Epithelial cell of esophagus (primary cell): ENCODE measurements around the gene MAP3K9.

Experiments used
- DNase-seq: peaks from one replicate; pipeline ENCODE4 v3.0.0; 2010; ENCODE audit warnings: low read depth
- H3K4me3 ChIP-seq: 2 replicates; pipeline ENCODE4 v1.5.1; 2011; ENCODE audit warnings: mild to moderate bottlenecking, low read length, control low read depth
- TF ChIP-seq, protein P1 (sequence below): IDR thresholded peaks from 2 replicates; pipeline ENCODE4 v1.5.1; 2011; ENCODE audit warnings: low read depth, mild to moderate bottlenecking, low read length, control low read depth, inconsistent platforms; ENCODE audit not compliant: insufficient read depth; ENCODE audit errors: missing control alignments

MAP3K9 gene

GRCh38 chr14:70744641-70745040 lies 64.7 kb downstream of the MAP3K9 start:
- DNase-seq = no peak
- H3K4me3 ChIP-seq = no peak overlapping the region
- TF ChIP-seq, protein P1, sequence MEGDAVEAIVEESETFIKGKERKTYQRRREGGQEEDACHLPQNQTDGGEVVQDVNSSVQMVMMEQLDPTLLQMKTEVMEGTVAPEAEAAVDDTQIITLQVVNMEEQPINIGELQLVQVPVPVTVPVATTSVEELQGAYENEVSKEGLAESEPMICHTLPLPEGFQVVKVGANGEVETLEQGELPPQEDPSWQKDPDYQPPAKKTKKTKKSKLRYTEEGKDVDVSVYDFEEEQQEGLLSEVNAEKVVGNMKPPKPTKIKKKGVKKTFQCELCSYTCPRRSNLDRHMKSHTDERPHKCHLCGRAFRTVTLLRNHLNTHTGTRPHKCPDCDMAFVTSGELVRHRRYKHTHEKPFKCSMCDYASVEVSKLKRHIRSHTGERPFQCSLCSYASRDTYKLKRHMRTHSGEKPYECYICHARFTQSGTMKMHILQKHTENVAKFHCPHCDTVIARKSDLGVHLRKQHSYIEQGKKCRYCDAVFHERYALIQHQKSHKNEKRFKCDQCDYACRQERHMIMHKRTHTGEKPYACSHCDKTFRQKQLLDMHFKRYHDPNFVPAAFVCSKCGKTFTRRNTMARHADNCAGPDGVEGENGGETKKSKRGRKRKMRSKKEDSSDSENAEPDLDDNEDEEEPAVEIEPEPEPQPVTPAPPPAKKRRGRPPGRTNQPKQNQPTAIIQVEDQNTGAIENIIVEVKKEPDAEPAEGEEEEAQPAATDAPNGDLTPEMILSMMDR = no peak

DNA sequence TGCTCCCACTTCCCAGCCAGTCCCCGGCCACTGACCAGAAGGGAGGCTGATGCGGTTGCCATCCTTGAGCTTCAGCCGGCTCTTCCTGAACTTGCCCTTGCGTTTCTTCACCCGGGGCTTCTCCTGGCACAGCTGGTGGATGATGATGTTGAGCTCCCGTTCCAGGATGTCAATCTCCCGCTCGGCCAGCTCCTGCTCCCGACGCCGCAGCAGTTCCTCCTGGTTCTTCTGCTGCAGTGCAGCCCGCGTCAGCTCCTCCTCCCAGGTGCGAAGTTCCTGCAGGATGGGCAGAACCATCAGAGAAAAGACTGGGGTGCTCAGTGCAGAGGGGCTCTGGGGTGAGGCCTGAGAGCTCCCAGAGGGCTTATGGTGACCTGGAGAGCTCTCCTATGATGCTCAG lies 67.0 kb downstream of the MAP3K9 start:
- TF ChIP-seq, protein P1 = no peak
- DNase-seq = no peak

DNA sequence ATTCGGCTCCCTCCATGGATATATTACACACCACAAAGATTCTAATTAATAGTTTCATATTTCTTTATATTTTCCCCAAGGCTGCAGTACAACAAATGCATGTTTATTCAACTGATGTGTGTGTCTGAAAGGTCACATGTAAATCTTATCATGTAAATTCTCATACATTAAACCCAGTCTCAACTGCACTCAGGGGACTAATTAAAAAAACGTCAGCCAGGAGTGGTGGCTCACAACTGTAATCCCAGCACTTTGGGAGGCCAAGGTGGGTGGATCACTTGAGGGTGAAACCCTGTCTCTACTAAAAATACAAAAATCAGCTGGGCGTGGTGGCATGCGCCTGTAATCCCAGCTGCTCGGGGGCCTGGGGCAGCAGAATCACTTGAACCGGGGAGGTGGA lies 67.8 kb downstream of the MAP3K9 start:
- TF ChIP-seq, protein P1 = no peak
- no peak overlapping the region for H3K4me3 ChIP-seq
- no peak for DNase-seq

More for the DNA sequence above, 67.0 kb downstream of the MAP3K9 start:
- no peak overlapping the region for H3K4me3 ChIP-seq

- DNase-seq = no peak
- no peak overlapping the region for H3K4me3 ChIP-seq
- TF ChIP-seq, protein P1 = no peak
Measured at GRCh38 chr14:70735043-70735442, 74.3 kb downstream of the MAP3K9 start.

- peak; percentile 68 for DNase-seq
Measured at GRCh38 chr14:70731447-70732239, 77.7 kb downstream of the MAP3K9 start.

DNA sequence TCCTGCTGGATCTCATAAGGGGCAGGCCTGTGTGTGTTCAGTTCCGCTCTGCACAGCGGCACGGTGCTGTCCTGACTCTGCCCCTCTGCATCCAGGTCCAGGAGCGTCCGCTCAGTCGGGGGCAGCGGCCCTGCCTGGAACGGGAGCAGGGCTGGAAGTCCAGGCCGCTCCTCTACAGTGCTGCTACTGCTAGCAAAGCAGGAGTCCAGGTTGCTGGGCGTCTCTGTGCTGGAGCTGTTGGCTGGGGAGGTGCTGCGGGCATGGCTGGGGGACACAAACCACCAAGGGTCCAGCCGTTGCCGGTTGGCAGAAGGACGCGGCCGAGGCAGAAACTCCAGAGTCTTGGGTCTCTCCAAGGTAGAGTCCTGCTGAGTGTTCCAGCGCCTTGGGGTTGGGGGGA lies 78.9 kb downstream of the MAP3K9 start:
- TF ChIP-seq, protein P1 = no peak
- DNase-seq = no peak
- H3K4me3 ChIP-seq = no peak overlapping the region

More at GRCh38 chr14:70731447-70732239, 77.7 kb downstream of the MAP3K9 start:
- TF ChIP-seq, protein P1 = no peak
- no peak overlapping the region for H3K4me3 ChIP-seq
